Measurements from ENCODE around the gene F2.
"Not testable (repeated sequence)": the region's sequence is repeated elsewhere in the genome, so short reads cannot be mapped to it uniquely, and the experiment has no call there.

DNA sequence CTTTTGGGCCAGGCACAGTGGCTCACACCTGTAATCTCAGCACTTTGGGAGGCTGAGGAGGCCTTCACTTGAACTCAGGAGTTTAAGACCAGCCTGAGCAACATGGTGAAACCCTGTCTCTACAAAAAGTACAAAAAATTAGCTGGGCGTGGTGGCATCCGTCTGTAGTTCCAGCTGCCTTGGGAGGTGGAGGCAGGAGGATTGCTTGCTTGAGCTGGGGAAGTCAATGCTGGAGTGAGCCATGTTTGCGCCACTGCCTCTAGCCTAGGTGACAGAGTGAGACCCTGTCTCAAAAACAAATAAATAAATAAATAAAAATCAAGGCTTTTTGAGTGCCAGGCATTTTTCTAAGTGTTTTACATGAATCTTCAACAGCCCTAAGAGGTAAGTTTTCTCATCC, 48.5 kb upstream of the F2 start:
- not testable (repeated sequence) for TF ChIP-seq POLR2A, CTCF, EP300 (IDR thresholded peaks at IDR 0.05)

All from tibial nerve (tissue), 4 donors.